Right lobe of liver (tissue), 4 donors: ENCODE data around the gene MROH9.
"Not testable (repeated sequence)": the region's sequence is repeated elsewhere in the genome, so short reads cannot be mapped to it uniquely, and the experiment has no call there.

ENCODE experiments used
- CTCF ChIP-seq, 4 donors: fragments of 200-600 bp in 3 of 4; fragments of 450-650 bp in 1 of 4; IDR thresholded peaks; one replicate each; pipeline versions ENCODE4 v1.5.1 to v1.8.0; 2016 to 2022; ENCODE audit warnings: antibody characterized with exemption in 4 of 4, mild to moderate bottlenecking in 2 of 4
- POLR2A ChIP-seq: fragments of 450-650 bp; IDR thresholded peaks from one replicate; pipeline ENCODE4 v1.6.1; 2017; ENCODE audit warnings: antibody characterized with exemption, mild to moderate bottlenecking
- donor health status: DM: no; HTN: no; CAD: no.
- donor health status: DM: no; HTN: no; CAD: no.
- donor health status: DM: no; HTN: yes; CAD: no.

GRCh38 chr1:170924656-170925055 is 10.7 kb upstream of the MROH9 start:
- not testable (repeated sequence) for TF ChIP-seq CTCF (IDR thresholded peaks at IDR 0.05); POLR2A
